ENCODE results near the gene MARCHF10. TPM values are rescaled to one million over a fixed set of nuclear protein-coding genes. Genes with fewer than 3 reads are reported as not detected.

The MARCHF10 gene
- total RNA-seq, 1 donor from 2014 or later, result not detected

DNA sequence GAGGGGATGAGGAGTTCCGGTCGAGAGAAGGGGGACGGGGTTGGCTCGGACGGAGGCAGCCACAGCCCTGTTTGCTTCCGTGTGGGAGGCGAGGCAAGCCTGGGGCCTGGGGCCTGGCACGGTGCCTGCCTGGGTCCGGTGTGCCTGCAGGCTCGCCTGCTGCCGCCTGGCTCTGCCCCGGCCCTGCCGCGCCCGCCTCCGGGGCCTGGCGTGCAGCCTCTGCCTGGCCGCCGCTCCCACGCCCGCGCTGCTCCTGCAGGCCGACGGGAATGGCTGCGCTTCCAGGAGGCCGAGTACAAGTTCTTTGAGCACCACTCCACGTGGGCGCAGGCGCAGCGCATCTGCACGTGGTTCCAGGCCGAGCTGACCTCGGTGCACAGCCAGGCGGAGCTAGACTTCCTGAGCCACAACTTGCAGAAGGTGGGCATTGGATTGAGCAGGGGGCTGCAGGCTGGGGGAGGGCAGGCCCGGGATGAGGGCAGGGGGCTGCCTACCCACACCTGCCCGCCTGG, 127.5 kb downstream of the MARCHF10 start:
- DNase-seq, result no peak
- Histone ChIP-seq H3K4me1 (no peaks in the 10 kb centered on the region), H3K27me3 (ENCODE audit: low read depth) (no peaks in the 10 kb centered on the region), H3K27ac (replicated peaks) (no peak overlapping the region), H3K4me3 (no peak overlapping the region), H3K36me3 (no peaks in the 10 kb centered on the region), H3K9me3 (replicated peaks) (no peaks in the 10 kb centered on the region)
- TF ChIP-seq, protein P1, sequence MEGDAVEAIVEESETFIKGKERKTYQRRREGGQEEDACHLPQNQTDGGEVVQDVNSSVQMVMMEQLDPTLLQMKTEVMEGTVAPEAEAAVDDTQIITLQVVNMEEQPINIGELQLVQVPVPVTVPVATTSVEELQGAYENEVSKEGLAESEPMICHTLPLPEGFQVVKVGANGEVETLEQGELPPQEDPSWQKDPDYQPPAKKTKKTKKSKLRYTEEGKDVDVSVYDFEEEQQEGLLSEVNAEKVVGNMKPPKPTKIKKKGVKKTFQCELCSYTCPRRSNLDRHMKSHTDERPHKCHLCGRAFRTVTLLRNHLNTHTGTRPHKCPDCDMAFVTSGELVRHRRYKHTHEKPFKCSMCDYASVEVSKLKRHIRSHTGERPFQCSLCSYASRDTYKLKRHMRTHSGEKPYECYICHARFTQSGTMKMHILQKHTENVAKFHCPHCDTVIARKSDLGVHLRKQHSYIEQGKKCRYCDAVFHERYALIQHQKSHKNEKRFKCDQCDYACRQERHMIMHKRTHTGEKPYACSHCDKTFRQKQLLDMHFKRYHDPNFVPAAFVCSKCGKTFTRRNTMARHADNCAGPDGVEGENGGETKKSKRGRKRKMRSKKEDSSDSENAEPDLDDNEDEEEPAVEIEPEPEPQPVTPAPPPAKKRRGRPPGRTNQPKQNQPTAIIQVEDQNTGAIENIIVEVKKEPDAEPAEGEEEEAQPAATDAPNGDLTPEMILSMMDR (IDR thresholded peaks at IDR 0.05; ENCODE audit: borderline replicate concordance), result no peak
- intact Hi-C loops (cut with micrococcal nuclease), result no loop called here

DNA sequence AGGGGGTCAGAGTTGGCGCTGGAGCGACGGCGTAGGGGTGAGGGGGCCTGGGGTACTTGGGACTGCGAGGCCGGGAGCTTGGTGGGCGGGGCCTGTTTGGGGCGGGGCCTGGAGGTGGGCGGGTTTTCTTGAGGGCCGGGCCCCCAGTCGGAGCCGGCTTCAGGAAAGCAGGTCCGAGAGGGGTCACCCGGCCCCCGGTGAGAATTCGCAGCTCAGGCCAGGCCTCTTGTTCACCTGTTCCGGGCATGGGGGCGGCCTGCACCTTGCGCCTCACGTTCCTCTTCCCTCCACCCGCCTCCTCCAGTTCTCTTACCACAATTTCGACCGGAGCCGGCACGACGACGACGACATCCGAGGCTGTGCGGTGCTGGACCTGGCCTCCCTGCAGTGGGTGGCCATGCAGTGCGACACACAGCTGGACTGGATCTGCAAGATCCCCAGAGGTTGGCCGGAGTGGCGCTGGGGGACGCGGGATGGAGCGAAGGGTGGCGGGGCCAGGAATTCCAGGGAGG, 128.2 kb downstream of the MARCHF10 start:
- no peaks in the 10 kb centered on the region for H3K27me3 ChIP-seq (ENCODE audit: low read depth)
- no peak for DNase-seq
- H3K4me1 ChIP-seq, result no peaks in the 10 kb centered on the region
- H3K36me3 ChIP-seq, result no peaks in the 10 kb centered on the region
- no peak overlapping the region for H3K27ac ChIP-seq (replicated peaks)
- TF ChIP-seq, protein P1 (IDR thresholded peaks at IDR 0.05; ENCODE audit: borderline replicate concordance), result no peak
- intact Hi-C loops (cut with micrococcal nuclease), result no loop called here
- H3K9me3 ChIP-seq (replicated peaks), result no peaks in the 10 kb centered on the region
- H3K4me3 ChIP-seq, result no peak overlapping the region

DNA sequence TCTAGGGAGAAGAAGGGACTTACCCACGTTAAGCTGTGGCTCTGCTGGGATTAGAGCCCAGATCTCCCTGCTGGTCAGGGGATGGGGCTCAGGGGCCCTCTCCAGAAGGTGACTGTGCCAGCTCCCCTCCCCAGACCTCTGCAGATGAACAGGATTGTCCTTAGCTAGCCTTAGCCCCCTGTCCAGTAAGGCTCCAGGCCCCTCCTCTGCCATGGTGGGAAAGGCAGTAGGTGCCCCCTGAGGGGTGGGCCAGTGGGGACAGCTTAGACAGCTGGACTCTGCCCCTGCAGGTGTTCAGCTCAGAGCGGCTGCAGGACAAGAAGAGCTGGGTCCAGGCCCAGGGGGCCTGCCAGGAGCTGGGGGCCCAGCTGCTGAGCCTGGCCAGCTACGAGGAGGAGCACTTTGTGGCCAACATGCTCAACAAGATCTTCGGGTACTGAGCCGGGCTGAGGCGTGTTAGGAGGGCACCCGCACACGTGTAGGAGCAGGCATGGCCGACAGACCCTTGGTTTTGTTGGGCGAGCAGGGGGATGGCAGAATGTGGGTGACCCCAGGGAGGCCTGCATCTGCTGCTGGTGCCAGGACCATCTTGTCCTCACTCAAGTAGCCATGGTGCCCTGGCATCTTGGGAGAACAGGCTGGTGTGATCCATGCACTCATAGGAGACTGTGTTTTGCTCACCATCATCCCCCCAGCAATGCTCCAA, 129.7 kb downstream of the MARCHF10 start:
- no peak for DNase-seq
- TF ChIP-seq, protein P1 (IDR thresholded peaks at IDR 0.05; ENCODE audit: borderline replicate concordance), result no peak
- Histone ChIP-seq H3K9me3 (replicated peaks) (no peaks in the 10 kb centered on the region), H3K4me1 (no peaks in the 10 kb centered on the region), H3K27ac (replicated peaks) (no peak overlapping the region), H3K27me3 (ENCODE audit: low read depth) (no peaks in the 10 kb centered on the region), H3K4me3 (no peak overlapping the region), H3K36me3 (no peaks in the 10 kb centered on the region)
- intact Hi-C loops (cut with micrococcal nuclease), result no loop called here

DNA sequence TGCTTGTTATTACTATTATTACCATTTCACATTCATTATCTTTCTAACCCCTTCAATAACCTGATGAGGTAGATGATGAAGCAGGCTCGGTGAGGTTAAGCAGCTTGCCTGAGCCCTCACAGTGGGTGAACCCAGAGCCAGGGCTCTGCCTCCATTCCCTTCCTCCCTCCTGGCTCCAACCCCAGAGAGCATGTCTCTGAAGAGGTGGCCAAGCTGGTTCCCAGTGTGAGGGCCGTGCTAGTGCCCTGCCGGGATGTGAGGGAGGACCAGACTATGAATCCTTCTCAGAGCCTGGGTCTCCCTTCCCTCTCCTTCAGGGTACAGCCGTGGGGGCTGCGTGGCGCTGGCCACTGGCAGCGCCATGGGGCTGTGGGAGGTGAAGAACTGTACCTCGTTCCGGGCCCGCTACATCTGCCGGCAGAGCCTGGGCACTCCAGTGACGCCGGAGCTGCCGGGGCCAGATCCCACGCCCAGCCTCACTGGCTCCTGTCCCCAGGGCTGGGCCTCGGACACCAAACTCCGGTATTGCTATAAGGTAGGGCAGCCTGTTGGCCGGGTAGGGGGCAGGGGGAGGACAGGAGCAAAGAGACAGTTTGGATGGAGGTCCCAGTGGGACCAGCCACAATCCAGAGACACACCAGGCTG, 131.0 kb downstream of the MARCHF10 start:
- TF ChIP-seq, protein P1 (IDR thresholded peaks at IDR 0.05; ENCODE audit: borderline replicate concordance), result no peak
- H3K36me3 ChIP-seq, result no peaks in the 10 kb centered on the region
- H3K4me1 ChIP-seq, result peaks cover 2% of the 10 kb centered on the region
- DNase-seq, result no peak
- H3K27me3 ChIP-seq (ENCODE audit: low read depth), result no peaks in the 10 kb centered on the region
- intact Hi-C loops (cut with micrococcal nuclease), result no loop called here
- H3K4me3 ChIP-seq, result no peak overlapping the region
- no peaks in the 10 kb centered on the region for H3K9me3 ChIP-seq (replicated peaks)
- H3K27ac ChIP-seq (replicated peaks), result no peak overlapping the region

DNA sequence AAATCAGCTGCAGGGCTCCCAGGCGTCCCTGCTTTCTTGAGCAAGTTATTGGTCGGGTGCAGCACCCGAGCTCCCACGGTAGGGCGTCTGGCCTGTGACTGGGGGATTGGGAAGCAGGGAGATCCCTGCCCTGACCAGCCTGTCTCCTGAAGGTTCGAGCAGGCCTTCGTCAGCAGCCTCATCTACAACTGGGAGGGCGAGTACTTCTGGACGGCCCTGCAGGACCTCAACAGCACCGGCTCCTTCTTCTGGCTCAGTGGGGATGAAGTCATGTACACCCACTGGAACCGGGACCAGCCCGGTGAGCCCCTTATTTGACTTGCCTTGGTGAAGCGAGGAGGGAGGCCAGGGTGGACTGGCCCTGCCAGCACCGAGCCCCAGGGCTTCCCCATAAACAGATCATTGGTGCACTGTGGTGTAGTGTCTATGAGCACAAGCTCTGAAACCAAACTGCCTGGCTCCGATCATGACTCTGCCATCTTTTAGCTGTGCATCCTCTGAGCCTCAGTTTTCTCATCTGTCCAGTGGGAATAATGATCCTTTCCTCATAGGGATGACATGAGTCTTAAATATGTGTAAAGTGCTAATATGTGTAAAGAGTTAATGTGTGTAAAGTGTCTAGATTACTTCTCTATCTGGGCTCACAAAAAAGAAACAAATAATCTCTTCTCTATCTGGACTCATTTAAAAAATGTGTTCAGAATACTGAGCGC, 131.7 kb downstream of the MARCHF10 start:
- no peak overlapping the region for H3K4me3 ChIP-seq
- peaks cover 9% of the 10 kb centered on the region for H3K4me1 ChIP-seq
- H3K27me3 ChIP-seq (ENCODE audit: low read depth), result no peaks in the 10 kb centered on the region
- TF ChIP-seq, protein P1 (IDR thresholded peaks at IDR 0.05; ENCODE audit: borderline replicate concordance), result no peak
- DNase-seq, result no peak
- H3K9me3 ChIP-seq (replicated peaks), result no peaks in the 10 kb centered on the region
- intact Hi-C loops (cut with micrococcal nuclease), result no loop called here
- H3K27ac ChIP-seq (replicated peaks), result no peak overlapping the region
- H3K36me3 ChIP-seq, result no peaks in the 10 kb centered on the region

Measured in left ventricle myocardium inferior (tissue), 1 donor.